ENCODE measurements around the gene RAVER1.

DNA sequence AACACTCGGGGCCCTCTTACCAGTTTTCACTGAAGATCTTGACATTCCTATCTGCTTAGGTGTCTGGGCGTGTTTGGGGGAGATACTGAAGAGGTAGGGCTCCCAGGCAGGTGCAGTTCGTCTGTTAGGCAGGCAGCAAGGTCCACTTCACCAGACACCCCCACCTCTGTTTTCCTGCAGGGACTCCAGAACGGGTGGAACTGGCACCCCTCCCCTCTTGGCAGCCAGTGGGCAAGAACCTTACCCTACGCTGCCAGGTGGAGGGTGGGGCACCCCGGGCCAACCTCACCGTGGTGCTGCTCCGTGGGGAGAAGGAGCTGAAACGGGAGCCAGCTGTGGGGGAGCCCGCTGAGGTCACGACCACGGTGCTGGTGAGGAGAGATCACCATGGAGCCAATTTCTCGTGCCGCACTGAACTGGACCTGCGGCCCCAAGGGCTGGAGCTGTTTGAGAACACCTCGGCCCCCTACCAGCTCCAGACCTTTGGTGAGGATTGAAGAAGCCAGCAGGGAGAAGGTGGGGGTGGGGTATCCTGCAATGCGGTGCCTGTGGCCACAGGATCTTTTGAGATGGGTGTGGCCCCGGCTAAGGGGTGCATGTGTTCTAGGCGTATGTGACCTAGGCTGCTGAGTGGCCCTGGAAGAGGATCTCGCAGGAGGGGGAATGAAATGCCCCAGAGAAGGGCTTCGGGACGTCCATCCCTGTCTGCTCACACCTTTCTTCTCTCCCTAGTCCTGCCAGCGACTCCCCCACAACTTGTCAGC is 49.8 kb downstream of the RAVER1 start:
- TF ChIP-seq ZFP3 (CRISPR knock-in tag; IDR thresholded peaks at IDR 0.05): no peak
- TF ChIP-seq ESRRG (CRISPR knock-in tag; IDR thresholded peaks at IDR 0.05): no peak
- no peak for TF ChIP-seq ZNF8 (CRISPR knock-in tag; IDR thresholded peaks at IDR 0.05)
- TF ChIP-seq BACH2 (CRISPR knock-in tag; IDR thresholded peaks at IDR 0.05; ENCODE audit: borderline replicate concordance): no peak
- TF ChIP-seq, protein P1, sequence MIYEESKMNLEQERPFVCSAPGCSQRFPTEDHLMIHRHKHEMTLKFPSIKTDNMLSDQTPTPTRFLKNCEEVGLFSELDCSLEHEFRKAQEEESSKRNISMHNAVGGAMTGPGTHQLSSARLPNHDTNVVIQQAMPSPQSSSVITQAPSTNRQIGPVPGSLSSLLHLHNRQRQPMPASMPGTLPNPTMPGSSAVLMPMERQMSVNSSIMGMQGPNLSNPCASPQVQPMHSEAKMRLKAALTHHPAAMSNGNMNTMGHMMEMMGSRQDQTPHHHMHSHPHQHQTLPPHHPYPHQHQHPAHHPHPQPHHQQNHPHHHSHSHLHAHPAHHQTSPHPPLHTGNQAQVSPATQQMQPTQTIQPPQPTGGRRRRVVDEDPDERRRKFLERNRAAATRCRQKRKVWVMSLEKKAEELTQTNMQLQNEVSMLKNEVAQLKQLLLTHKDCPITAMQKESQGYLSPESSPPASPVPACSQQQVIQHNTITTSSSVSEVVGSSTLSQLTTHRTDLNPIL (CRISPR knock-in tag; IDR thresholded peaks at IDR 0.05; ENCODE audit: low read depth): no peak
